Type B pancreatic cell (in vitro differentiated cells): ENCODE measurements around the gene ABCC10. TPM values are rescaled to one million over a fixed set of nuclear protein-coding genes. Genes with fewer than 3 reads are reported as not detected.
"Not testable (repeated sequence)": the region's sequence is repeated elsewhere in the genome, so short reads cannot be mapped to it uniquely, and the experiment has no call there.

ENCODE experiments used
- DNase-seq: peaks from one replicate; pipeline ENCODE4 v3.0.0; 2021; ENCODE audit warnings: mixed read lengths; ENCODE audit not compliant: unreplicated experiment; ENCODE audit errors: extremely low spot score
- H3K27ac Mint-ChIP-seq: 2 replicates; pipeline ENCODE4 v1.8.0; 2021; ENCODE audit warnings: mild to moderate bottlenecking, mixed read lengths
- H3K27me3 Mint-ChIP-seq: 2 replicates; pipeline ENCODE4 v1.8.0; 2021; ENCODE audit warnings: mixed read lengths
- H3K36me3 Mint-ChIP-seq: 2 replicates; pipeline ENCODE4 v1.8.0; 2021; ENCODE audit warnings: mixed read lengths
- H3K4me1 Mint-ChIP-seq: one replicate; pipeline ENCODE4 v1.8.0; 2021; ENCODE audit warnings: mixed read lengths; ENCODE audit not compliant: unreplicated experiment
- H3K4me3 Mint-ChIP-seq: 2 replicates; pipeline ENCODE4 v1.8.0; 2021; ENCODE audit warnings: mild to moderate bottlenecking, mixed read lengths
- H3K9me3 Mint-ChIP-seq: 2 replicates; pipeline ENCODE4 v1.8.0; 2021; ENCODE audit warnings: mixed read lengths
- CTCF ChIP-seq: fragments of 200-600 bp; sonication (generic); conservative IDR thresholded peaks from 2 replicates; pipeline ENCODE4 v1.5.0; 2021; ENCODE audit warnings: antibody characterized with exemption, mild to moderate bottlenecking
- total RNA-seq: library from RNA; stranded (reverse); gene quantifications from 2 replicates; pipeline ENCODE4 v1.2.1, GENCODE V29; 2021; ENCODE audit warnings: low replicate concordance

Gene ABCC10
- total RNA-seq, 1 donor from 2014 or later, result 46.5 TPM

GRCh38 chr6:43413002-43413401 is 14.3 kb upstream of the ABCC10 start:
- Mint-ChIP-seq H3K36me3 (no peaks in the 10 kb centered on the region), H3K4me3 (no peak overlapping the region), H3K4me1 (no peaks in the 10 kb centered on the region), H3K9me3 (no peaks in the 10 kb centered on the region), H3K27ac (no peak overlapping the region), H3K27me3 (peaks cover 17% of the 10 kb centered on the region)
- no peak for DNase-seq
- no peak for TF ChIP-seq CTCF

GRCh38 chr6:43415275-43415674 is 12.1 kb upstream of the ABCC10 start:
- not testable (repeated sequence) for H3K27ac Mint-ChIP-seq, H3K4me3 Mint-ChIP-seq, H3K9me3 Mint-ChIP-seq, H3K36me3 Mint-ChIP-seq, DNase-seq, H3K4me1 Mint-ChIP-seq
- peaks cover 24% of the 10 kb centered on the region for H3K27me3 Mint-ChIP-seq

GRCh38 chr6:43416935-43417334 is 10.4 kb upstream of the ABCC10 start:
- Mint-ChIP-seq H3K36me3 (no peaks in the 10 kb centered on the region), H3K27ac (no peak overlapping the region), H3K4me3 (no peak overlapping the region), H3K4me1 (no peaks in the 10 kb centered on the region), H3K9me3 (no peaks in the 10 kb centered on the region), H3K27me3 (peaks cover 24% of the 10 kb centered on the region)
- TF ChIP-seq CTCF, result no peak
- DNase-seq, result no peak

- H3K27ac Mint-ChIP-seq, result no peak overlapping the region
- DNase-seq, result no peak
- no peak overlapping the region for H3K4me3 Mint-ChIP-seq
- no peak for TF ChIP-seq CTCF
- no peaks in the 10 kb centered on the region for H3K9me3 Mint-ChIP-seq
- no peaks in the 10 kb centered on the region for H3K4me1 Mint-ChIP-seq
- H3K36me3 Mint-ChIP-seq, result no peaks in the 10 kb centered on the region
- peaks cover 24% of the 10 kb centered on the region for H3K27me3 Mint-ChIP-seq
These were observed 7.2 kb upstream of the ABCC10 start for GRCh38 chr6:43420012-43420709.

- Mint-ChIP-seq H3K27me3 (peaks cover 20% of the 10 kb centered on the region), H3K27ac (no peak overlapping the region), H3K36me3 (no peaks in the 10 kb centered on the region), H3K4me3 (no peak overlapping the region), H3K9me3 (no peaks in the 10 kb centered on the region), H3K4me1 (no peaks in the 10 kb centered on the region)
- TF ChIP-seq CTCF, result no peak
- no peak for DNase-seq
These were observed 5.5 kb upstream of the ABCC10 start for GRCh38 chr6:43421831-43422230.

- not testable (repeated sequence) for H3K9me3 Mint-ChIP-seq, H3K27ac Mint-ChIP-seq, H3K27me3 Mint-ChIP-seq, H3K4me3 Mint-ChIP-seq, H3K36me3 Mint-ChIP-seq, DNase-seq
- H3K4me1 Mint-ChIP-seq, result peaks cover 16% of the 10 kb centered on the region
These were observed 2.3 kb upstream of the ABCC10 start for GRCh38 chr6:43425083-43425482.
